Colonic mucosa (tissue), 4 donors: ENCODE results near the gene SKP1. TPM values are rescaled to one million over a fixed set of nuclear protein-coding genes. Genes with fewer than 3 reads are reported as not detected.

Experiments used
- DNase-seq: peaks from one replicate; pipeline ENCODE4 v3.0.0-alpha.2; 2020
- H3K27ac ChIP-seq: fragments of 200-600 bp; one replicate; pipeline ENCODE4 v1.8.0; 2021
- H3K27me3 ChIP-seq: fragments of 200-600 bp; one replicate; pipeline ENCODE4 v1.8.0; 2021
- H3K36me3 ChIP-seq: fragments of 200-600 bp; one replicate; pipeline ENCODE4 v1.8.0; 2021
- H3K4me1 ChIP-seq: fragments of 200-600 bp; one replicate; pipeline ENCODE4 v1.8.0; 2021; ENCODE audit warnings: mild to moderate bottlenecking
- H3K4me3 ChIP-seq: fragments of 200-600 bp; one replicate; pipeline ENCODE4 v1.8.0; 2021
- H3K9ac ChIP-seq, 2 donors: one replicate each; pipeline ENCODE4 v1.7.0; 2013; ENCODE audit warnings: control low read depth in 2 of 2, low read depth in 2 of 2, low read length in 2 of 2
- H3K9me3 ChIP-seq: fragments of 200-600 bp; one replicate; pipeline ENCODE4 v1.8.0; 2021
- intact Hi-C: fragments of 100-400 bp; cut with DNase I; formaldehyde crosslinking; loops from one replicate; pipeline ENCODE4 v1.14.1; 2022
- total RNA-seq, 2 donors: library from RNA; stranded (reverse); fragmentation: NEBNext Ultra II Directional in 1 of 2; extraction: Animal tissue kit (Norgen Biotek cat#: 25700) in 1 of 2; gene quantifications; one replicate each; pipeline ENCODE4 v1.2.1, GENCODE V29; 2021
- TF ChIP-seq, protein P1 (sequence below): fragments of 200-600 bp; IDR thresholded peaks from one replicate; pipeline ENCODE4 v1.8.0; 2022; ENCODE audit warnings: antibody characterized with exemption, mild to moderate bottlenecking
- donor health status: healthy.
- donor health status: DM: no; HTN: no; CAD: no.
- donor health status: DM: no; HTN: no; CAD: no.

Gene SKP1
- total RNA-seq, 2 donors from 2014 or later = 235 to 272 TPM

- intact Hi-C loops = no loop called here
- no peak for DNase-seq
- Histone ChIP-seq H3K4me1 (no peaks in the 10 kb centered on the region), H3K27me3 (no peaks in the 10 kb centered on the region), H3K9me3 (no peaks in the 10 kb centered on the region), H3K9ac (peak overlapping the region in 1 of 2 donors; percentile 28), H3K27ac (peak overlapping the region; percentile 3), H3K4me3 (no peak overlapping the region), H3K36me3 (no peaks in the 10 kb centered on the region)
- TF ChIP-seq, protein P1, sequence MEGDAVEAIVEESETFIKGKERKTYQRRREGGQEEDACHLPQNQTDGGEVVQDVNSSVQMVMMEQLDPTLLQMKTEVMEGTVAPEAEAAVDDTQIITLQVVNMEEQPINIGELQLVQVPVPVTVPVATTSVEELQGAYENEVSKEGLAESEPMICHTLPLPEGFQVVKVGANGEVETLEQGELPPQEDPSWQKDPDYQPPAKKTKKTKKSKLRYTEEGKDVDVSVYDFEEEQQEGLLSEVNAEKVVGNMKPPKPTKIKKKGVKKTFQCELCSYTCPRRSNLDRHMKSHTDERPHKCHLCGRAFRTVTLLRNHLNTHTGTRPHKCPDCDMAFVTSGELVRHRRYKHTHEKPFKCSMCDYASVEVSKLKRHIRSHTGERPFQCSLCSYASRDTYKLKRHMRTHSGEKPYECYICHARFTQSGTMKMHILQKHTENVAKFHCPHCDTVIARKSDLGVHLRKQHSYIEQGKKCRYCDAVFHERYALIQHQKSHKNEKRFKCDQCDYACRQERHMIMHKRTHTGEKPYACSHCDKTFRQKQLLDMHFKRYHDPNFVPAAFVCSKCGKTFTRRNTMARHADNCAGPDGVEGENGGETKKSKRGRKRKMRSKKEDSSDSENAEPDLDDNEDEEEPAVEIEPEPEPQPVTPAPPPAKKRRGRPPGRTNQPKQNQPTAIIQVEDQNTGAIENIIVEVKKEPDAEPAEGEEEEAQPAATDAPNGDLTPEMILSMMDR = no peak
These were observed 45.6 kb downstream of the SKP1 start for GRCh38 chr5:134131165-134131564.

GRCh38 chr5:134130239-134130945, 46.4 kb downstream of the SKP1 start:
- Histone ChIP-seq H3K4me1 (no peaks in the 10 kb centered on the region), H3K36me3 (no peaks in the 10 kb centered on the region), H3K9me3 (no peaks in the 10 kb centered on the region), H3K9ac (no peak overlapping the region), H3K4me3 (no peak overlapping the region), H3K27ac (no peak overlapping the region), H3K27me3 (no peaks in the 10 kb centered on the region)
- intact Hi-C loops = no loop called here
- no peak for DNase-seq
- TF ChIP-seq, protein P1 = no peak

GRCh38 chr5:134129411-134130238, 47.1 kb downstream of the SKP1 start:
- no peaks in the 10 kb centered on the region for H3K27me3 ChIP-seq
- DNase-seq = no peak
- TF ChIP-seq, protein P1 = no peak
- H3K4me3 ChIP-seq = no peak overlapping the region
- intact Hi-C loops = no loop called here
- H3K27ac ChIP-seq = no peak overlapping the region
- no peaks in the 10 kb centered on the region for H3K9me3 ChIP-seq
- H3K36me3 ChIP-seq = no peaks in the 10 kb centered on the region
- no peaks in the 10 kb centered on the region for H3K4me1 ChIP-seq
- H3K9ac ChIP-seq = no peak overlapping the region

DNA sequence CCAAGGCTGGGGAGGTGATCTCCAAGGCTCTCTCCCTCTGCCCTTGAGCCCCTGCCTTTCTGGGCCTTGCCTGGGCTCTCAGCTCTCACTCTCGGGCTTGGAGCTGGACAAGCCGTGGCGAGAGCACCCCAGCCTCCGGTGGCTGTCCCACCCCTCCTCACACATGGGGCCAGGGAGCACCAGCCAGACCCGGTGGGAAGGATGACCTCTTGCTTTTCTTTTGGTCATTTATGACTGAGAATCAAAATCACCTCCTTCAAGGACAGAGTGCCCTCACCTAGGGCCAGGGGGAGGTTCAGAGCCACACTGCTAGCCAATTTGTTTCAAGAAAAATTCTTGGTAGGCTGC, 48.1 kb downstream of the SKP1 start:
- TF ChIP-seq, protein P1 = no peak
- no peak overlapping the region for H3K4me3 ChIP-seq
- DNase-seq = no peak
- intact Hi-C loops = no loop called here
- no peak overlapping the region for H3K9ac ChIP-seq
- no peak overlapping the region for H3K27ac ChIP-seq
- H3K27me3 ChIP-seq = no peaks in the 10 kb centered on the region
- H3K9me3 ChIP-seq = no peaks in the 10 kb centered on the region
- no peaks in the 10 kb centered on the region for H3K36me3 ChIP-seq
- no peaks in the 10 kb centered on the region for H3K4me1 ChIP-seq

- TF ChIP-seq, protein P1 = no peak
- no peak overlapping the region for H3K27ac ChIP-seq
- H3K4me1 ChIP-seq = no peaks in the 10 kb centered on the region
- DNase-seq = no peak
- H3K36me3 ChIP-seq = no peaks in the 10 kb centered on the region
- H3K9ac ChIP-seq = no peak overlapping the region
- no peaks in the 10 kb centered on the region for H3K9me3 ChIP-seq
- no peak overlapping the region for H3K4me3 ChIP-seq
- no peaks in the 10 kb centered on the region for H3K27me3 ChIP-seq
- intact Hi-C loops = no loop called here
These were observed 48.6 kb downstream of the SKP1 start for GRCh38 chr5:134127988-134128647.
